Kidney capillary endothelial cell (primary cell): ENCODE data around the gene RCBTB1.
"Not testable (repeated sequence)": the region's sequence is repeated elsewhere in the genome, so short reads cannot be mapped to it uniquely, and the experiment has no call there.

Experiments used
- DNase-seq: peaks from one replicate; pipeline ENCODE4 v3.0.0-alpha.2; 2018; ENCODE audit warnings: low spot score

Gene RCBTB1

GRCh38 chr13:49516467-49516866, 68.9 kb downstream of the RCBTB1 start:
- DNase-seq = no peak

DNA sequence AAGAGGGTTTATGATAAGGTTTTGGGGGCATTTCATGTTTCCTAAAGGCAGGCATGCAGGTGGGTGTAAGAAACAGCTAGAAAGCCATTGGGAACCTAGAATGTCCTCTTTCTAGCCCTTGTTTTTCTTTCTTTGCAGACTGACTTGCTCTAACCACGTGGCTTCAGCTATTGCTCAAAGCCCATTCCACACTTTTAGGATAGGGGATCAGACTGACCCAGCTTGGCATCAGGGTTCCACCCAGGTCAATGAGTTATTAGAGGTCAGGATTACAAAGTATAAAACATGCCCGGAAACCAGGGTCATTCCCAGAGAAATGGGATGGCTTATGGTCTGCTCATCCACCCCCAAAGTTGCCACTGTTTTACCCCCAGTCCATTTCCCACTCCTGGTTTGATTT, 72.8 kb downstream of the RCBTB1 start:
- DNase-seq = no peak

GRCh38 chr13:49503951-49504350, 81.4 kb downstream of the RCBTB1 start:
- no peak for DNase-seq

- DNase-seq = no peak
Measured at GRCh38 chr13:49502954-49503353, 82.4 kb downstream of the RCBTB1 start.

DNA sequence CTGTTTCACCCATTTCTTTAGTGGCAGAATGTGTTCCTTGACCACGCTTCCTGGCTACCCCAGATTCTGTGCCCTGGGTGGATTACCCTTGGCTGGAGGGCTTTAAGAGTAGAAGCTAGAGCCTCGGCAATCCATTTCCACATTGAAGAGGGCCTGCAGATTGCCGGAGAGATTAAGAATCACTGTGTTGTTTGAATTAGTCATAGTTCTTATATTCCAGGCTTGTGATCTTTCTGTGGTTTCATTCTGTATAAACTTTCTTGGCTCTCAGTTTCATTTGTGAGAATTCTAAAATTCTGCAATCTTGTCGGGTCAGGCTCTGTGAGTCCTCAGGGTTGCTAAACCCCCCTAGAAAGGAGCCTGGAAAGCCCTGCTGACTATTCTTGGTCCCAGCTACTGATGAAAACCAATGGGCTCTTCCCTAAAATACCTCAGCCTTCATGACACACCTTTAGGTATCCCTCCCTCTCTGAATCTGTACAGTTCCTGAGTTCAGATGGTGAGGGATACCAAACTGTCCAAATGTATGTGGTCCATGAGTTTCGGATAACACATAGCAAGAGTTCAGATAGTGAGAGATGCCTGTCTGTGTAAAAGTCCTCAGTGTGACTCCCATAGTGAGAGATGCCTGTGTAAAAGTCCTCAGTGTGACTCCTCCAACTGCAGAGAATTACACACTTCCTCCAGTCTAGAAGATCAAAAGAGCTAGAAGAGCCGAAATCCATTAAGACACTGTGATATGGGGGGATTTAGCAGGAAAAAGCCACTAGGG, 85.3 kb downstream of the RCBTB1 start:
- no peak for DNase-seq

DNA sequence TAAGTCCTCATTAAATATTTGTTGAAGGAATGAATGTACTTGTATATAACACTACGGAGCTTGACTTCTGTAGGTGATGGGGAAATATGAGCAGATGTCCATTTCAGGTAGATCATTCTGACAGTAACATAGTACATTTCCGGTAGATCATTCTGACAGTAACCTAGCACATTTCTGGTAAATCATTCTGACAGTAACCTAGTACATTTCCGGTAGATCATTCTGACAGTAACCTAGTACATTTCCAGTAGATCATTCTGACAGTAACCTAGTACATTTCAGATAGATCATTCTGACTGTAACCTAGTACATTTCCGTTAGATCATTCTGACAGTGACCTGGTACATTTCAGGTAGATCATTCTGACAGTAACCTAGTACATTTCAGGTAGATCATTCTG, 87.2 kb downstream of the RCBTB1 start:
- DNase-seq = no peak

- no peak for DNase-seq
Measured at GRCh38 chr13:49497272-49497671, 88.1 kb downstream of the RCBTB1 start.

DNA sequence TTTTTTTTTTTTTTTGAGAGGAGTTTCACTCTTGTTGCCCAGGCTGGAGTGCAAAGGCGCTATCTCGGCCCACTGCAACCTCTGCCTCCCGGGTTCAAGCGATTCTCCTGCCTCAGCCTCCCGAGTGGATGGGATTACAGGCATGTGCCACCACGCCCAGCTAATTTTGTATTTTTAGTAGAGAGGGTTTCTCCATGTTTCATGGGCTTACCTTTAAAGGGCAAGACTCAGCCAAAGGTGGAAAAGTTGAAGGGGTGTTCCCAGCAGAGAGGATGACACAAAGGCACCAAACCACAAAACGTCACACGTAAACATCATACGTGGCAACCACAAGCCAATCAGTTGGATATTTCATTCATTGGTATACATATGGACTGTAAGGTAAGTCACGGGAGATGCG, 88.5 kb downstream of the RCBTB1 start:
- DNase-seq = not testable (repeated sequence)

DNA sequence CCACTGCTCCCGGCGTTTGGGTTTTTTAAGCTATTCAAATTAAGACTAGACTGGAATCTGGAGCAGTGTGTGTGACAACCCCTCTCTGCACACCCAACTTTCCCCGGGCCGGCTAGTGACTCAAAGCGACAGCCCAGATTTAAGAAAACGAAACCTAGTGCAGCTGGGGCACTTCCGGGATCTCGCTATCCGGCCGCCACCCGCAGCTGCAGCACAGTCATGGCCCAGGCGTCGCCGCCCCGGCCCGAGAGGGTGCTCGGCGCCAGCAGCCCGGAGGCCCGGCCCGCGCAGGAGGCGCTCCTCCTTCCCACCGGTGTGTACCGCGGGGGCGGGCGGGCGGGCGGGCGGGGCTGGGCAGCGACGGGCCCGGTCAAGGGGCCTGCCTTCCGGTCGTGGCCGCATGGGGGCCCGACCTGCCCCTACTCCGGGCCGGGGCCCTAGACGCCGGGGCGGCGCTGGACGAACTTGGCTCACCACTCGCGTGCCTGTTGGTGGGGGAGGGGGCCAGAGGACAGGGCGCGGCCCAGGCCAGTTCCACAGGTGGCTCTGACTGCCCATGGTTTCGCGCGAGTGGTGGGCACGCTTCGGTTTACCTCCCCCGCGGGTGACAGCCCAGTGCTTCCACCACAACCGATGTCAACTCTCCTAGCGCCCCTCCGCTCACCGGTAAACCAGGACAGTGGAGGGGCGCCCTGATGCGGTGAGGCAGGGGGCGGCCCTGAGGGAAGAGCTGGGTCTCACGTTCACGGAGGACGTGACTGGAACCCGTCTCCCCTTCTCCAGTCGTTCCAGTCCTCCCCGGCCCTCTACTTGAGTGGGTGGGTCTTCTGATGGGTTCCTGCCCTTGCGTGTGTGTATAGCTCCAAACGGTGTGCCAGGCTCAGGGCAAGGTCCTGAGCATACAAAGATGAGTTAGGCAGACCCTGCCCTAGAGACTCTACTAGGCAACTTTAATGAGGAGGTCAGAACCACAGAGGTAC, 89.3 kb downstream of the RCBTB1 start, which contains the start of gene PHF11:
Gene PHF11 (plus strand): TSS at position 171 of the 980 bp plus-strand sequence. CDS start 49 bp downstream, at position 220.
- peak; percentile 89 for DNase-seq

- DNase-seq = no peak
Measured at GRCh38 chr13:49494645-49495044, 90.7 kb downstream of the RCBTB1 start.

GRCh38 chr13:49488563-49488962, 96.8 kb downstream of the RCBTB1 start:
- no peak for DNase-seq
